Lower leg skin (tissue), 3 donors: Measurements from ENCODE around the gene ARHGEF6.

ENCODE experiments used
- POLR2A ChIP-seq, 2 donors: fragments of 450-650 bp; IDR thresholded peaks; one replicate each; pipeline ENCODE4 v1.6.1; 2016 to 2017; ENCODE audit warnings: antibody characterized with exemption in 2 of 2, mild to moderate bottlenecking in 1 of 2, moderate library complexity in 1 of 2
- TF ChIP-seq, protein P1 (sequence below), 3 donors: fragments of 450-650 bp; IDR thresholded peaks; one replicate each; pipeline ENCODE4 v1.5.1; 2016; ENCODE audit warnings: antibody characterized with exemption in 3 of 3, mild to moderate bottlenecking in 3 of 3, moderate library complexity in 2 of 3

DNA sequence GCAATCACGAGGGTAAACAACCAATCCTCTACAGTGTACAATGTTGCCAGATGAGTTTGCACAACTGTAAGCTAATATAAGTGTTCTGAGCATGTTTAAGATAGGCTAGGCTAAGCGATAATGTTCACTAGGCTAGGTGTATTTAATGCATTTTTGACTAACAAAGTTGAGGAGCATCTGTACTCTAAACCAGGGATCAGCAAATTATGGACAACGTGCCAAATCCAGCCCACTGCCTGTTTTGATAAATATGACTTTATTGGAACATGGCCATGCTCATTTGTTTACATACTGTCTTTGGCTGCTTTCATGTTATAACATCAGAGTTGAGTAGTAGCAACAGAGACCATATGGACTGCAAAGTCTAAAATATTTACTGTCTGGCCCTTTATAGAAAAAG, 46.3 kb upstream of the ARHGEF6 start:
- no peak for TF ChIP-seq POLR2A (IDR thresholded peaks at IDR 0.05)
- TF ChIP-seq, protein P1, sequence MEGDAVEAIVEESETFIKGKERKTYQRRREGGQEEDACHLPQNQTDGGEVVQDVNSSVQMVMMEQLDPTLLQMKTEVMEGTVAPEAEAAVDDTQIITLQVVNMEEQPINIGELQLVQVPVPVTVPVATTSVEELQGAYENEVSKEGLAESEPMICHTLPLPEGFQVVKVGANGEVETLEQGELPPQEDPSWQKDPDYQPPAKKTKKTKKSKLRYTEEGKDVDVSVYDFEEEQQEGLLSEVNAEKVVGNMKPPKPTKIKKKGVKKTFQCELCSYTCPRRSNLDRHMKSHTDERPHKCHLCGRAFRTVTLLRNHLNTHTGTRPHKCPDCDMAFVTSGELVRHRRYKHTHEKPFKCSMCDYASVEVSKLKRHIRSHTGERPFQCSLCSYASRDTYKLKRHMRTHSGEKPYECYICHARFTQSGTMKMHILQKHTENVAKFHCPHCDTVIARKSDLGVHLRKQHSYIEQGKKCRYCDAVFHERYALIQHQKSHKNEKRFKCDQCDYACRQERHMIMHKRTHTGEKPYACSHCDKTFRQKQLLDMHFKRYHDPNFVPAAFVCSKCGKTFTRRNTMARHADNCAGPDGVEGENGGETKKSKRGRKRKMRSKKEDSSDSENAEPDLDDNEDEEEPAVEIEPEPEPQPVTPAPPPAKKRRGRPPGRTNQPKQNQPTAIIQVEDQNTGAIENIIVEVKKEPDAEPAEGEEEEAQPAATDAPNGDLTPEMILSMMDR (IDR thresholded peaks at IDR 0.05): no peak
